ENCODE data around the gene MCF2L.
"Not testable (repeated sequence)": the region's sequence is repeated elsewhere in the genome, so short reads cannot be mapped to it uniquely, and the experiment has no call there.

The MCF2L gene

GRCh38 chr13:113053376-113053775 lies 84.4 kb downstream of the MCF2L start:
- no peak for DNase-seq

- no peak for DNase-seq
These were observed 85.0 kb downstream of the MCF2L start for GRCh38 chr13:113053801-113054604.

GRCh38 chr13:113057084-113057483 lies 88.1 kb downstream of the MCF2L start:
- DNase-seq: no peak

- not testable (repeated sequence) for DNase-seq
These were observed 88.5 kb downstream of the MCF2L start for GRCh38 chr13:113057559-113057958.

- DNase-seq: no peak
These were observed 89.3 kb downstream of the MCF2L start for GRCh38 chr13:113058129-113058987.

- no peak for DNase-seq
These were observed 90.2 kb downstream of the MCF2L start for GRCh38 chr13:113058988-113059850.

GRCh38 chr13:113059891-113060290 lies 90.9 kb downstream of the MCF2L start:
- no peak for DNase-seq

GRCh38 chr13:113060557-113061270 lies 91.7 kb downstream of the MCF2L start:
- DNase-seq: no peak

- no peak for DNase-seq
These were observed 92.2 kb downstream of the MCF2L start for GRCh38 chr13:113061271-113061625.

- DNase-seq: no peak
These were observed 92.9 kb downstream of the MCF2L start for GRCh38 chr13:113061796-113062425.

GRCh38 chr13:113062691-113063090 lies 93.7 kb downstream of the MCF2L start:
- no peak for DNase-seq

- no peak for DNase-seq
These were observed 94.1 kb downstream of the MCF2L start for GRCh38 chr13:113063091-113063491.

GRCh38 chr13:113064000-113064533 lies 95.1 kb downstream of the MCF2L start:
- DNase-seq: no peak

GRCh38 chr13:113064534-113065405 lies 95.8 kb downstream of the MCF2L start:
- no peak for DNase-seq

- DNase-seq: no peak
These were observed 96.6 kb downstream of the MCF2L start for GRCh38 chr13:113065406-113066141.

GRCh38 chr13:113066142-113066455 lies 97.1 kb downstream of the MCF2L start:
- DNase-seq: no peak

GRCh38 chr13:113066746-113067145 lies 97.7 kb downstream of the MCF2L start:
- DNase-seq: no peak

GRCh38 chr13:113069861-113070805 lies 101.1 kb downstream of the MCF2L start:
- DNase-seq: no peak

GRCh38 chr13:113070855-113071254 lies 101.8 kb downstream of the MCF2L start:
- DNase-seq: no peak

Data from NCI-H1417 treated with DMSO at 0.1 percent for 48 hours (cell line).